ENCODE data around the gene ERICH6. TPM values are rescaled to one million over a fixed set of nuclear protein-coding genes. Genes with fewer than 3 reads are reported as not detected.

ERICH6 gene
- total and polyA plus RNA-seq, 10 of the 15 experiments (the other 5 are each of a cell fraction or from before 2014, with no cell fraction given), result 0.04 to 0.40 (median 0.22) TPM; not detected in 6

GRCh38 chr3:150747886-150748683 lies 44.4 kb upstream of the ERICH6 start (continued):
- no peak for TF ChIP-seq SPI1 (IDR thresholded peaks at IDR 0.05; ENCODE audit: borderline replicate concordance, insufficient read depth, low read depth, low read length)
- no peak for TF ChIP-seq POLR2AphosphoS5 (IDR thresholded peaks at IDR 0.05; ENCODE audit: low read length)

GRCh38 chr3:150746791-150747590 lies 43.3 kb upstream of the ERICH6 start:
- peaks cover 2 to 4% of the 10 kb centered on the region in 2 experiments; a peak in 2 of 4 replicates for H3K36me3 ChIP-seq (ENCODE audit: control insufficient read depth in 2 of 2, insufficient read depth in 2 of 2, low read length in 1 of 2)
- peaks cover 18% of the 10 kb centered on the region; the same call in 1 of the 2 replicates for H3K4me1 ChIP-seq (ENCODE audit: control insufficient read depth, insufficient read depth, low read length)
- in situ Hi-C loops (cut with MboI), result no loop called here
- H4K20me1 ChIP-seq (ENCODE audit: control insufficient read depth, insufficient read depth), result no peaks in the 10 kb centered on the region
- H2AFZ ChIP-seq (ENCODE audit: control insufficient read depth, low read depth, low read length), result no peak overlapping the region
- no peak for FAIRE-seq
- POLR2A ChIA-PET, result interaction anchor here (0.6 to 1.1 kb wide), 5 partner anchors 9 to 119 kb away, joined by 3 to 6 read pairs (median 4); no protein-coding TSS in a partner anchor
- intact Hi-C loops (cut with micrococcal nuclease; ENCODE audit: unreplicated experiment), result no loop called here
- SMC1A ChIA-PET (ENCODE audit: uncharacterized antibody, unreplicated experiment), result interaction anchor here (1.0 to 1.3 kb wide), 3 partner anchors 15 to 149 kb away, joined by 3 to 6 read pairs (median 3); no protein-coding TSS in a partner anchor
- H3K9ac ChIP-seq (ENCODE audit: control insufficient read depth, insufficient read depth, low read length), result no peak overlapping the region
- ATAC-seq, result no peak
- WGBS (ENCODE audit: insufficient coverage, insufficient replicate concordance, low lambda C conversion rate, missing lambda C conversion rate), result 93% methylated on average over 7 of the region's 7 CpGs
- 0 out of 2 replicates have a peak overlapping the region, but pooled peaks have one; percentile 9 for H3K4me2 ChIP-seq (ENCODE audit: control insufficient read depth, insufficient read depth)
- no peak overlapping the region for H3K27ac ChIP-seq (ENCODE audit: control insufficient read depth, insufficient read depth)
- RAD21 ChIA-PET (ENCODE audit: unreplicated experiment), result interaction anchor here (1.0 to 1.2 kb wide), 2 partner anchors 13 to 17 kb away, joined by 4 read pairs; no protein-coding TSS in a partner anchor
- DNase-seq (ENCODE audit: low read depth, low spot score), result no peak
- peaks cover 81% of the 10 kb centered on the region for H3K79me2 ChIP-seq (ENCODE audit: control insufficient read depth, insufficient read depth, low read length)
- no peak overlapping the region for H3K4me3 ChIP-seq
- no peaks in the 10 kb centered on the region for H3K27me3 ChIP-seq (replicated peaks in 1 of 2; ENCODE audit: control insufficient read depth in 2 of 2, insufficient read depth in 2 of 2, low read length in 1 of 2)
- BruUV-seq (replicated peaks), result no TSS peak
- CTCF ChIA-PET, result interaction anchor here (0.6 to 1.6 kb wide), 5 partner anchors 12 to 133 kb away, joined by 3 to 7 read pairs (median 3); partner anchors contain the start of gene ERICH6
- H3K9me3 ChIP-seq (replicated peaks; ENCODE audit: control insufficient read depth, insufficient read depth, low read length), result no peaks in the 10 kb centered on the region
- no peak for TF ChIP-seq ATF7 (IDR thresholded peaks at IDR 0.05; ENCODE audit: low read depth)
- TF ChIP-seq, protein P1, sequence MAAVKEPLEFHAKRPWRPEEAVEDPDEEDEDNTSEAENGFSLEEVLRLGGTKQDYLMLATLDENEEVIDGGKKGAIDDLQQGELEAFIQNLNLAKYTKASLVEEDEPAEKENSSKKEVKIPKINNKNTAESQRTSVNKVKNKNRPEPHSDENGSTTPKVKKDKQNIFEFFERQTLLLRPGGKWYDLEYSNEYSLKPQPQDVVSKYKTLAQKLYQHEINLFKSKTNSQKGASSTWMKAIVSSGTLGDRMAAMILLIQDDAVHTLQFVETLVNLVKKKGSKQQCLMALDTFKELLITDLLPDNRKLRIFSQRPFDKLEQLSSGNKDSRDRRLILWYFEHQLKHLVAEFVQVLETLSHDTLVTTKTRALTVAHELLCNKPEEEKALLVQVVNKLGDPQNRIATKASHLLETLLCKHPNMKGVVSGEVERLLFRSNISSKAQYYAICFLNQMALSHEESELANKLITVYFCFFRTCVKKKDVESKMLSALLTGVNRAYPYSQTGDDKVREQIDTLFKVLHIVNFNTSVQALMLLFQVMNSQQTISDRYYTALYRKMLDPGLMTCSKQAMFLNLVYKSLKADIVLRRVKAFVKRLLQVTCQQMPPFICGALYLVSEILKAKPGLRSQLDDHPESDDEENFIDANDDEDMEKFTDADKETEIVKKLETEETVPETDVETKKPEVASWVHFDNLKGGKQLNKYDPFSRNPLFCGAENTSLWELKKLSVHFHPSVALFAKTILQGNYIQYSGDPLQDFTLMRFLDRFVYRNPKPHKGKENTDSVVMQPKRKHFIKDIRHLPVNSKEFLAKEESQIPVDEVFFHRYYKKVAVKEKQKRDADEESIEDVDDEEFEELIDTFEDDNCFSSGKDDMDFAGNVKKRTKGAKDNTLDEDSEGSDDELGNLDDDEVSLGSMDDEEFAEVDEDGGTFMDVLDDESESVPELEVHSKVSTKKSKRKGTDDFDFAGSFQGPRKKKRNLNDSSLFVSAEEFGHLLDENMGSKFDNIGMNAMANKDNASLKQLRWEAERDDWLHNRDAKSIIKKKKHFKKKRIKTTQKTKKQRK (IDR thresholded peaks at IDR 0.05; ENCODE audit: low read depth, low read length), result no peak
- TF ChIP-seq, protein P2, sequence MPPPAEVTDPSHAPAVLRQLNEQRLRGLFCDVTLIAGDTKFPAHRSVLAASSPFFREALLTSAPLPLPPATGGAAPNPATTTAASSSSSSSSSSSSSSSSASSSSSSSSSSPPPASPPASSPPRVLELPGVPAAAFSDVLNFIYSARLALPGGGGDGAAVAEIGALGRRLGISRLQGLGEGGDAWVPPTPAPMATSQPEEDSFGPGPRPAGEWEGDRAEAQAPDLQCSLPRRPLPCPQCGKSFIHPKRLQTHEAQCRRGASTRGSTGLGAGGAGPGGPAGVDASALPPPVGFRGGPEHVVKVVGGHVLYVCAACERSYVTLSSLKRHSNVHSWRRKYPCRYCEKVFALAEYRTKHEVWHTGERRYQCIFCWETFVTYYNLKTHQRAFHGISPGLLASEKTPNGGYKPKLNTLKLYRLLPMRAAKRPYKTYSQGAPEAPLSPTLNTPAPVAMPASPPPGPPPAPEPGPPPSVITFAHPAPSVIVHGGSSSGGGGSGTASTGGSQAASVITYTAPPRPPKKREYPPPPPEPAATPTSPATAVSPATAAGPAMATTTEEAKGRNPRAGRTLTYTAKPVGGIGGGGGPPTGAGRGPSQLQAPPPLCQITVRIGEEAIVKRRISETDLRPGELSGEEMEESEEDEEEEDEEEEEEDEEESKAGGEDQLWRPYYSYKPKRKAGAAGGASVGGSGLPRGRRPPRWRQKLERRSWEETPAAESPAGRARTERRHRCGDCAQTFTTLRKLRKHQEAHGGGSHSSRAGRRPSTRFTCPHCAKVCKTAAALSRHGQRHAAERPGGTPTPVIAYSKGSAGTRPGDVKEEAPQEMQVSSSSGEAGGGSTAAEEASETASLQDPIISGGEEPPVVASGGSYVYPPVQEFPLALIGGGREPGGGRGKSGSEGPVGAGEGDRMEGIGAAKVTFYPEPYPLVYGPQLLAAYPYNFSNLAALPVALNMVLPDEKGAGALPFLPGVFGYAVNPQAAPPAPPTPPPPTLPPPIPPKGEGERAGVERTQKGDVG (CRISPR knock-in tag; IDR thresholded peaks at IDR 0.05), result no peak
- TF ChIP-seq POU2F2 (IDR thresholded peaks at IDR 0.05; ENCODE audit: borderline replicate concordance, low read depth, low read length), result no peak
- no peak for TF ChIP-seq PAX8 (IDR thresholded peaks at IDR 0.05)
- TF ChIP-seq KLF5 (IDR thresholded peaks at IDR 0.05; ENCODE audit: partially characterized antibody), result no peak
- no peak for TF ChIP-seq ZNF217 (IDR thresholded peaks at IDR 0.05)
- no peak for TF ChIP-seq NR2F1 (conservative IDR thresholded peaks at IDR 0.05)
- no peak for TF ChIP-seq ASH2L (IDR thresholded peaks at IDR 0.05; ENCODE audit: borderline replicate concordance, low read depth)
- TF ChIP-seq ESRRA (IDR thresholded peaks at IDR 0.05; ENCODE audit: low read length), result no peak
- TF ChIP-seq IKZF2 (IDR thresholded peaks at IDR 0.05), result no peak
- TF ChIP-seq SPI1 (IDR thresholded peaks at IDR 0.05; ENCODE audit: borderline replicate concordance, insufficient read depth, low read depth, low read length), result no peak
- no peak for TF ChIP-seq CBFB (IDR thresholded peaks at IDR 0.05; ENCODE audit: low read depth)
